Ascending aorta (tissue), 2 donors: Measurements from ENCODE around the gene GFOD2. TPM values are rescaled to one million over a fixed set of nuclear protein-coding genes. Genes with fewer than 3 reads are reported as not detected.

Experiments used
- DNase-seq, 2 donors: peaks; one replicate each; pipeline ENCODE4 v3.0.0-alpha.2; 2019; ENCODE audit warnings: low spot score in 2 of 2
- H3K27ac ChIP-seq, 2 donors: fragments of 200-600 bp; sonication (generic); one replicate each; pipeline ENCODE4 v1.5.1; 2016 to 2017; ENCODE audit warnings: mild to moderate bottlenecking in 1 of 2
- H3K27me3 ChIP-seq: fragments of 200-600 bp; sonication (generic); one replicate; pipeline ENCODE4 v1.5.1; 2017
- H3K36me3 ChIP-seq, 2 donors: fragments of 200-600 bp; sonication (generic); one replicate each; pipeline ENCODE4 v1.5.1; 2016
- H3K4me1 ChIP-seq, 2 donors: fragments of 200-600 bp; sonication (generic); one replicate each; pipeline ENCODE4 v1.5.1; 2016 to 2017; ENCODE audit warnings: mild to moderate bottlenecking in 1 of 2
- H3K4me3 ChIP-seq, 2 donors: fragments of 200-600 bp; sonication (generic); one replicate each; pipeline ENCODE4 v1.5.1; 2016 to 2017; ENCODE audit warnings: mild to moderate bottlenecking in 1 of 2
- H3K9me3 ChIP-seq, 2 donors: fragments of 200-600 bp; sonication (generic); one replicate each; pipeline ENCODE4 v1.5.1; 2016
- intact Hi-C: fragments of 100-400 bp; cut with DNase I; formaldehyde crosslinking; loops from one replicate; pipeline ENCODE4 v1.15.1; 2023
- total RNA-seq: library from RNA; depleted of rRNA; stranded (reverse); fragments of >200 nt; gene quantifications from one replicate; pipeline ENCODE4 v1.1.0, GENCODE V29; 2016
- TF ChIP-seq, protein P1 (sequence below), 3 experiments: fragments of 200-600 bp in 2 of 3; fragments of 450-650 bp in 1 of 3; sonication (generic) in 2 of 3; IDR thresholded peaks; one replicate each; pipeline ENCODE4 v1.5.1; 2016 to 2019; ENCODE audit warnings: antibody characterized with exemption in 3 of 3, mild to moderate bottlenecking in 1 of 3, moderate library complexity in 1 of 3

Gene GFOD2
- total RNA-seq, 1 donor from 2014 or later: 43.5 TPM

- Histone ChIP-seq H3K4me3 (no peak overlapping the region), H3K27me3 (no peaks in the 10 kb centered on the region), H3K36me3 (peaks cover 38 to 53% of the 10 kb centered on the region in 2 donors), H3K4me1 (no peaks in the 10 kb centered on the region), H3K27ac (no peak overlapping the region), H3K9me3 (no peaks in the 10 kb centered on the region)
- TF ChIP-seq, protein P1, sequence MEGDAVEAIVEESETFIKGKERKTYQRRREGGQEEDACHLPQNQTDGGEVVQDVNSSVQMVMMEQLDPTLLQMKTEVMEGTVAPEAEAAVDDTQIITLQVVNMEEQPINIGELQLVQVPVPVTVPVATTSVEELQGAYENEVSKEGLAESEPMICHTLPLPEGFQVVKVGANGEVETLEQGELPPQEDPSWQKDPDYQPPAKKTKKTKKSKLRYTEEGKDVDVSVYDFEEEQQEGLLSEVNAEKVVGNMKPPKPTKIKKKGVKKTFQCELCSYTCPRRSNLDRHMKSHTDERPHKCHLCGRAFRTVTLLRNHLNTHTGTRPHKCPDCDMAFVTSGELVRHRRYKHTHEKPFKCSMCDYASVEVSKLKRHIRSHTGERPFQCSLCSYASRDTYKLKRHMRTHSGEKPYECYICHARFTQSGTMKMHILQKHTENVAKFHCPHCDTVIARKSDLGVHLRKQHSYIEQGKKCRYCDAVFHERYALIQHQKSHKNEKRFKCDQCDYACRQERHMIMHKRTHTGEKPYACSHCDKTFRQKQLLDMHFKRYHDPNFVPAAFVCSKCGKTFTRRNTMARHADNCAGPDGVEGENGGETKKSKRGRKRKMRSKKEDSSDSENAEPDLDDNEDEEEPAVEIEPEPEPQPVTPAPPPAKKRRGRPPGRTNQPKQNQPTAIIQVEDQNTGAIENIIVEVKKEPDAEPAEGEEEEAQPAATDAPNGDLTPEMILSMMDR (IDR thresholded peaks at IDR 0.05): no peak
- no peak for DNase-seq
- intact Hi-C loops: no loop called here
Observed at GRCh38 chr16:67731753-67732095, 12.6 kb upstream of the GFOD2 start.

GRCh38 chr16:67731071-67731752 is 12.1 kb upstream of the GFOD2 start:
- no peak overlapping the region for H3K4me3 ChIP-seq
- H3K36me3 ChIP-seq: peaks cover 40 to 57% of the 10 kb centered on the region in 2 donors
- no peak overlapping the region for H3K27ac ChIP-seq
- TF ChIP-seq, protein P1 (IDR thresholded peaks at IDR 0.05): no peak
- no peaks in the 10 kb centered on the region for H3K27me3 ChIP-seq
- no peaks in the 10 kb centered on the region for H3K9me3 ChIP-seq
- H3K4me1 ChIP-seq: no peaks in the 10 kb centered on the region
- intact Hi-C loops: no loop called here
- no peak for DNase-seq

DNA sequence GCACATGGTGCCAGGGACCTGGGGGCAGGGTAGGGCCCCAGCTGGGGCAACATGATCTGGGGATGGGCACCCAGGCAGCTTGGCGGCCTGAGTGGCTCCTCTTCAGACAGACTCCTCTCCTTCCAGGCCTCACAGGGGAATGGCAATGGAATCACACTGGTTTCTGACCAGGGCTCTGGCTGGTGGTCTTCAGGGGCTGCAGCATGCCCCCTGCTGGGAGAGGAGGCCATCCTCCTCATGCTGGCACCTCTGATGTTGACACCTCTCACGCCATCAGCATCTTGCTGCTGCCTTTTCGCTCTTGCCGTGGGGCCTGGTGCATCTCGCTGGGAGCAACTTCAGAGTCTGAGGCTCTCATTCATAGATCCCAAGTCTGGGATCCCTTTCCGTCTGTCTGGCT is 11.2 kb upstream of the GFOD2 start:
- H3K4me3 ChIP-seq: no peak overlapping the region
- TF ChIP-seq, protein P1 (IDR thresholded peaks at IDR 0.05): no peak
- DNase-seq: no peak
- peaks cover 42 to 60% of the 10 kb centered on the region in 2 donors for H3K36me3 ChIP-seq
- no peaks in the 10 kb centered on the region for H3K4me1 ChIP-seq
- H3K27me3 ChIP-seq: no peaks in the 10 kb centered on the region
- H3K27ac ChIP-seq: no peak overlapping the region
- H3K9me3 ChIP-seq: no peaks in the 10 kb centered on the region
- intact Hi-C loops: no loop called here

GRCh38 chr16:67729636-67730248 is 10.6 kb upstream of the GFOD2 start:
- Histone ChIP-seq H3K9me3 (no peaks in the 10 kb centered on the region), H3K27me3 (no peaks in the 10 kb centered on the region), H3K36me3 (peaks cover 42 to 66% of the 10 kb centered on the region in 2 donors), H3K4me1 (no peaks in the 10 kb centered on the region), H3K4me3 (no peak overlapping the region), H3K27ac (no peak overlapping the region)
- DNase-seq: no peak
- TF ChIP-seq, protein P1 (IDR thresholded peaks at IDR 0.05): no peak
- intact Hi-C loops: loop anchor here (10.0 kb wide), 1 partner anchor 205 kb away; the partner anchor contains the start of genes CTRL and PSMB10

GRCh38 chr16:67727521-67728485 is 8.7 kb upstream of the GFOD2 start:
- TF ChIP-seq, protein P1 (IDR thresholded peaks at IDR 0.05): no peak
- Histone ChIP-seq H3K4me3 (no peak overlapping the region), H3K36me3 (peaks cover 40 to 84% of the 10 kb centered on the region in 2 donors), H3K9me3 (no peaks in the 10 kb centered on the region), H3K27ac (no peak overlapping the region), H3K4me1 (no peaks in the 10 kb centered on the region), H3K27me3 (no peaks in the 10 kb centered on the region)
- intact Hi-C loops: loop anchor here (10.0 kb wide), 1 partner anchor 207 kb away; the partner anchor contains the start of genes CTRL and PSMB10
- no peak for DNase-seq
